HEK293 (cell line): ENCODE measurements around the gene LINS1.

ENCODE experiments used
- GLIS2 ChIP-seq: fragments of 450-650 bp; formaldehyde crosslinking; IDR thresholded peaks from 2 replicates; pipeline ENCODE4 v1.5.1; 2016; ENCODE audit warnings: missing biosample characterization, missing genetic modification characterization
- KLF1 ChIP-seq: fragments of 450-650 bp; formaldehyde crosslinking; IDR thresholded peaks from 2 replicates; pipeline ENCODE4 v1.5.1; 2016; ENCODE audit warnings: missing biosample characterization, missing genetic modification characterization
- PBX3 ChIP-seq: sonication (generic); formaldehyde crosslinking; IDR thresholded peaks from 2 replicates; pipeline ENCODE4 v1.8.1; 2022; ENCODE audit warnings: mild to moderate bottlenecking, moderate library complexity, missing genetic modification reagents
- TCF7L2 ChIP-seq: IDR thresholded peaks from 2 replicates; pipeline ENCODE4 v1.6.1; 2011; ENCODE audit warnings: low read depth, mild to moderate bottlenecking, inconsistent platforms, low read length, moderate library complexity, borderline replicate concordance
- ZNF223 ChIP-seq: fragments of 450-650 bp; formaldehyde crosslinking; IDR thresholded peaks from 2 replicates; pipeline ENCODE4 v1.5.1; 2016; ENCODE audit warnings: missing biosample characterization, missing genetic modification characterization
- ZNF544 ChIP-seq: fragments of 450-650 bp; formaldehyde crosslinking; IDR thresholded peaks from 2 replicates; pipeline ENCODE4 v1.5.0; 2017; ENCODE audit warnings: missing biosample characterization, missing genetic modification characterization
- TF ChIP-seq, protein P1 (sequence below): fragments of 450-650 bp; formaldehyde crosslinking; IDR thresholded peaks from 2 replicates; pipeline ENCODE4 v1.5.1; 2016; ENCODE audit warnings: missing biosample characterization, missing genetic modification characterization
- TF ChIP-seq, protein P2 (sequence below): fragments of 450-650 bp; formaldehyde crosslinking; optimal IDR thresholded peaks from 2 replicates; pipeline ENCODE3; 2016; ENCODE audit warnings: missing biosample characterization, mild to moderate bottlenecking, missing genetic modification characterization

DNA sequence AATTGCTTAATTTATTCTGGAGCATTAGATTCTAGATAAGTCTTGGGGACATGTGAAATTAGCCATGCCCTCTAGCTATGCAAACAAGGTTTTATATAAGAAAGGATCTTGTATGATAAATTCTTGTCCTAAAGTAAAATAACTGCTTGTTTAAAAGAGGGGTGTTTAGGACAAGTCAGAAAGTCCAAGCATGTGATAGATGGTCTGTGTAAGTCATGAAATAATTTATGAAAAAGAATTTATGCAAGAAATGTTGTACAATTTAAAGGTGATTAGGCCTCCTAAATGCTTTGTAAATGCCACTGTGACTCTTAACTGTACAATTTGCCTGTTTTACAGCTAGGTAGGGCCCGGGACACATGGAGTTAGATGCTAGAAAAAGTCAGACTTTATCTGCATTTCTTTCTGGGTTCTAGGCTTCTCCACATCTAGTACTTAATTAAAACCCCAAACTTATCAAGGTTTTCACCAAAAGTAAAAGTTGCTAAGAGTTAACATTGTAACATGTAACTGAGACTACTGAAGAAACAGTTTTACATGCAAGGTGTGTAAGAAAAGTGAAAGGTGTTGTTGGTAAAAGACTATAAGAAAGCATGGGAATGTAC, 13.2 kb downstream of the LINS1 start:
- TF ChIP-seq TCF7L2 (no peak), GLIS2 (tag by site-specific recombination) (no peak), ZNF544 (tag by site-specific recombination) (no peak), PBX3 (CRISPR knock-in tag) (no peak), ZNF223 (tag by site-specific recombination) (no peak), KLF1 (no peak)
- TF ChIP-seq, protein P1, sequence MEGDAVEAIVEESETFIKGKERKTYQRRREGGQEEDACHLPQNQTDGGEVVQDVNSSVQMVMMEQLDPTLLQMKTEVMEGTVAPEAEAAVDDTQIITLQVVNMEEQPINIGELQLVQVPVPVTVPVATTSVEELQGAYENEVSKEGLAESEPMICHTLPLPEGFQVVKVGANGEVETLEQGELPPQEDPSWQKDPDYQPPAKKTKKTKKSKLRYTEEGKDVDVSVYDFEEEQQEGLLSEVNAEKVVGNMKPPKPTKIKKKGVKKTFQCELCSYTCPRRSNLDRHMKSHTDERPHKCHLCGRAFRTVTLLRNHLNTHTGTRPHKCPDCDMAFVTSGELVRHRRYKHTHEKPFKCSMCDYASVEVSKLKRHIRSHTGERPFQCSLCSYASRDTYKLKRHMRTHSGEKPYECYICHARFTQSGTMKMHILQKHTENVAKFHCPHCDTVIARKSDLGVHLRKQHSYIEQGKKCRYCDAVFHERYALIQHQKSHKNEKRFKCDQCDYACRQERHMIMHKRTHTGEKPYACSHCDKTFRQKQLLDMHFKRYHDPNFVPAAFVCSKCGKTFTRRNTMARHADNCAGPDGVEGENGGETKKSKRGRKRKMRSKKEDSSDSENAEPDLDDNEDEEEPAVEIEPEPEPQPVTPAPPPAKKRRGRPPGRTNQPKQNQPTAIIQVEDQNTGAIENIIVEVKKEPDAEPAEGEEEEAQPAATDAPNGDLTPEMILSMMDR = no peak
- TF ChIP-seq, protein P2, sequence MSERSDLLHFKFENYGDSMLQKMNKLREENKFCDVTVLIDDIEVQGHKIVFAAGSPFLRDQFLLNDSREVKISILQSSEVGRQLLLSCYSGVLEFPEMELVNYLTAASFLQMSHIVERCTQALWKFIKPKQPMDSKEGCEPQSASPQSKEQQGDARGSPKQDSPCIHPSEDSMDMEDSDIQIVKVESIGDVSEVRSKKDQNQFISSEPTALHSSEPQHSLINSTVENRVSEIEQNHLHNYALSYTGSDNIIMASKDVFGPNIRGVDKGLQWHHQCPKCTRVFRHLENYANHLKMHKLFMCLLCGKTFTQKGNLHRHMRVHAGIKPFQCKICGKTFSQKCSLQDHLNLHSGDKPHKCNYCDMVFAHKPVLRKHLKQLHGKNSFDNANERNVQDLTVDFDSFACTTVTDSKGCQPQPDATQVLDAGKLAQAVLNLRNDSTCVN (tag by site-specific recombination) = no peak
